22Rv1 (cell line): ENCODE data around the gene NOSTRIN.

Experiments used
- H3K27ac ChIP-seq: fragments of 450-650 bp; 2 replicates; pipeline ENCODE4 v1.5.1; 2017
- CTCF ChIP-seq: fragments of 450-650 bp; IDR thresholded peaks from 2 replicates; pipeline ENCODE4 v1.5.1; 2017; ENCODE audit warnings: mild to moderate bottlenecking
- ZFX ChIP-seq: fragments of 450-650 bp; IDR thresholded peaks from 2 replicates; pipeline ENCODE4 v1.6.1; 2017; ENCODE audit warnings: antibody characterized with exemption, borderline replicate concordance

The NOSTRIN gene

DNA sequence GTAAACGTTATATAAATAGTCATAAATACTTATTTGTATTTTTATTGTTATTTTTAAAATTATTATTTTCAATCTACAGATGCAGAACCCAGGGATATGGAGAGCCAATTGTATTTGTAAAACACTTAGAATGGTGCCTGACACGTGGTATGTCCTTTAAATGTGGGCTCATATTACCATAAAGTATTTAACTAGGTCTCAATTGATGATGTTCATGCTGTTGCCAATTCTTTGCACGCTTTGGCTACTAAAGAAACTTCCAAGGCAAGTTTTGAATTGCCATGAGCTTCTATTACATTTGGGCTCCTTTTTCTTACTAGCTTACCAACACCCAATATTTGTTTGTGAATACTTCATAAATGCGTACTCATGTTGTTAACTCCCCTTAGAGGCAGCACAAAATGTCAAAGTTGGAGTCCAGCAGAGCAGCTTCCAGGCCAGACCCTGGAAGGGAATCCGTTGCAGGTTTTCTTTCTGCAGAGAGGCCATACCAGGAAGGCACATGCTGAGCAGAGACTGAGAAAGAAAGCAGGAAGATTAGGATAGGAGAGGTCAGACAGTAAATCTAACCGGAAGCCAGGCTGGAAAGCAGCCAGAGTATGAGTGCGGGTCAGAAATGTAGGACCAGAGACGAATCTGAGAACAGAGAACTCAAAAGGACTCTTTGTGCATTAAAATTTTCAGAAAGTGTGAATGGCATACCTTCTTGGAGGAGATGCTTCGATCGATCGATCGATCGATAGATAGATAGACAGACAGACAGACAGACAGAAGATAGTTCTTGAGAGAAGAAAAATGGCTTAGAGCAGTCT lies 4.2 kb upstream of the NOSTRIN start:
- H3K27ac ChIP-seq: no peak overlapping the region
- TF ChIP-seq CTCF: no peak

DNA sequence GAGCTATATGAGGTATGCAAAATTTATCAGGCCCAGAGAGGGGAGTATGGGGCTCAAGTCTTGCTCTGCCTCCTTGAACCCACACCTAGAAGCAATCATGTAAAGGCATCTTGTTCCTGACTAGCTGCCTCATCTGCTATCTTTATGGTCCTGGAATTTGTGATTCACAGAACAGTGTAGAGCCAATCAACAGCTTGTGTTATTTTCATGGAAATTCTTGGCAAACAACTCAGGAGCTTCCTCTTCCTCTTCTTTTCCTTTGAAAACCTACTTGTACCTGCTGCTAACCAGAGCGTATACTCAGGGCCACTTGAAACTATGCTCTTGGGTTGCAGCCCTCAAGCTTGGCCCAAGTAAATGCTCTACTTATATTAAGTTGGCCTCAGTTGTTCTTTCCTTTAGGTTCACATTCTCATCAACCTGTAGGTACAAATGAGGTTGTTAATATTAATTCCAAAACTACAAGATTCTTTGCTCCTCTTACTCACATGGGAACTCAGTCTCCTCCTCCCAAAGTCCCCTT lies 3.5 kb upstream of the NOSTRIN start:
- TF ChIP-seq CTCF (no peak), ZFX (no peak)
- H3K27ac ChIP-seq: no peak overlapping the region

GRCh38 chr2:168801471-168801870 lies 966 bp upstream of the NOSTRIN start:
- no peak for TF ChIP-seq ZFX
- no peak for TF ChIP-seq CTCF
- H3K27ac ChIP-seq: peak overlapping the region; percentile 66

- TF ChIP-seq ZFX: no peak
- no peak for TF ChIP-seq CTCF
- H3K27ac ChIP-seq: peak overlapping the region; percentile 66
These were observed 655 bp downstream of the NOSTRIN start for GRCh38 chr2:168802859-168803725.

- TF ChIP-seq CTCF: no peak
- no peak for TF ChIP-seq ZFX
- no peak overlapping the region for H3K27ac ChIP-seq
These were observed 1.8 kb downstream of the NOSTRIN start for GRCh38 chr2:168804214-168804613.

DNA sequence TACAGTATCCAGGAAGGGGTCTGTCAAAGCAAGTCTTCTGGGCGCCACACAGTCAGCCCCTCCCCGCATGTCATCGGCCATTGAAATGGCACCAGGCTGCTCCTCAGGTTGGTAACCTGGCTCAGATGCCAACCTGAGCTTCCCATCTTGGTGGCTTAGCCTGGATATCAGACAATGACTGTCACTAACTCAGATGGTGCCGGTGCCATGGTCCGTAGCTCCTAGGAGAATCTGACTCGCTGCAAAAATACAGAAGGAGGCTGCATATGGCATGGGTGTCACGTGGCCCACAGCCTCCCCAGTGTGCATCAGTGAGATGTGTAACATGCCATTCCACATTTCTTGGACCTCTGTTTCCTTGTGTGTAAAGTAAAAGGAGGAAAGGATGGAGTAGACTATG lies 3.2 kb downstream of the NOSTRIN start:
- H3K27ac ChIP-seq: no peak overlapping the region
- no peak for TF ChIP-seq ZFX
- TF ChIP-seq CTCF: no peak

DNA sequence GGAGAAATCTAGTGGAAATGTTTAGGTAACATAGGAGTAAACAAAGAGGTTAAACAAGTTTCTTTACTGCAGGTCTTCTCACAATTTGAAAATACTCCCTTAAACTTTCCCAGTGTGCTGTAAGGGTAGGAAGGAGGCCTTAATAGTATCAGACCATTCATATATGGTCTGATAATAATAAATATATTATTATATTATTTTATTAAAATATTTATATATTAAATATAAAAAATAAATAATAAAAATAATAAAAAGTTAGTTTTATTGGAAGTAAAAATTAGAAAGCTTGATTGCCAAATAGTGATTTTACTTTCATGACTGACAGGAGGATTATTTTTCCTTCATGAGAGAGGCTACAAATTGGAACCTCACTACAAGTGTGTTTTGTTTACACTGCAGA lies 7.1 kb downstream of the NOSTRIN start:
- no peak for TF ChIP-seq ZFX
- H3K27ac ChIP-seq: no peak overlapping the region
